Measurements from ENCODE around the gene IL27RA. TPM values are rescaled to one million over a fixed set of nuclear protein-coding genes. Genes with fewer than 3 reads are reported as not detected.
"Not testable (repeated sequence)": the region's sequence is repeated elsewhere in the genome, so short reads cannot be mapped to it uniquely, and the experiment has no call there.

The IL27RA gene
- total and polyA plus RNA-seq, 9 donors = 1.9 to 6.1 (median 3.9) TPM

- Histone ChIP-seq H3K27ac (ENCODE audit: low read length) (no peak overlapping the region), H3K4me1 (ENCODE audit: control insufficient read depth, insufficient read depth, low read length) (no peaks in the 10 kb centered on the region), H3K36me3 (ENCODE audit: control insufficient read depth, insufficient read depth, low read length) (no peaks in the 10 kb centered on the region), H3K27me3 (ENCODE audit: control insufficient read depth, insufficient read depth, low read length) (peaks cover 4% of the 10 kb centered on the region), H3K4me3 (ENCODE audit: low read length) (no peak overlapping the region), H3K9me3 (replicated peaks; ENCODE audit: control insufficient read depth, low read depth, low read length) (peaks cover 2% of the 10 kb centered on the region)
- 57% methylated on average over 3 of the region's 8 CpGs for WGBS (ENCODE audit: insufficient coverage)
- DNase-seq = no peak
Observed at GRCh38 chr19:14048443-14049153, 17.0 kb downstream of the IL27RA start.

GRCh38 chr19:14050512-14050911, 18.9 kb downstream of the IL27RA start:
- H3K4me3 ChIP-seq (ENCODE audit: low read length) = no peak overlapping the region
- no peaks in the 10 kb centered on the region for H3K36me3 ChIP-seq (ENCODE audit: control insufficient read depth, insufficient read depth, low read length)
- H3K4me1 ChIP-seq (ENCODE audit: control insufficient read depth, insufficient read depth, low read length) = no peaks in the 10 kb centered on the region
- peaks cover 2% of the 10 kb centered on the region for H3K9me3 ChIP-seq (replicated peaks; ENCODE audit: control insufficient read depth, low read depth, low read length)
- no peak for DNase-seq
- no CpG with 5 or more reads among the region's 4 CpGs for WGBS (ENCODE audit: insufficient coverage)
- no peak overlapping the region for H3K27ac ChIP-seq (ENCODE audit: low read length)
- H3K27me3 ChIP-seq (ENCODE audit: control insufficient read depth, insufficient read depth, low read length) = peaks cover 8% of the 10 kb centered on the region

- not testable (repeated sequence) for H3K4me3 ChIP-seq (ENCODE audit: low read length); H3K27ac ChIP-seq (ENCODE audit: low read length); H3K9me3 ChIP-seq (replicated peaks; ENCODE audit: control insufficient read depth, low read depth, low read length); H3K4me1 ChIP-seq (ENCODE audit: control insufficient read depth, insufficient read depth, low read length); DNase-seq; H3K27me3 ChIP-seq (ENCODE audit: control insufficient read depth, insufficient read depth, low read length); H3K36me3 ChIP-seq (ENCODE audit: control insufficient read depth, insufficient read depth, low read length)
- WGBS (ENCODE audit: insufficient coverage) = 94% methylated on average over 7 of the region's 11 CpGs
Observed at GRCh38 chr19:14050961-14051360, 19.4 kb downstream of the IL27RA start.

GRCh38 chr19:14051980-14052379, 20.4 kb downstream of the IL27RA start:
- Histone ChIP-seq H3K4me3 (ENCODE audit: low read length) (no peak overlapping the region), H3K27me3 (ENCODE audit: control insufficient read depth, insufficient read depth, low read length) (peaks cover 14% of the 10 kb centered on the region), H3K9me3 (replicated peaks; ENCODE audit: control insufficient read depth, low read depth, low read length) (peaks cover 2% of the 10 kb centered on the region), H3K4me1 (ENCODE audit: control insufficient read depth, insufficient read depth, low read length) (peaks cover 1% of the 10 kb centered on the region), H3K36me3 (ENCODE audit: control insufficient read depth, insufficient read depth, low read length) (no peaks in the 10 kb centered on the region), H3K27ac (ENCODE audit: low read length) (no peak overlapping the region)
- DNase-seq = no peak
- WGBS (ENCODE audit: insufficient coverage) = 75% methylated on average over 6 of the region's 9 CpGs

GRCh38 chr19:14052470-14052869, 20.9 kb downstream of the IL27RA start:
- H3K4me1 ChIP-seq (ENCODE audit: control insufficient read depth, insufficient read depth, low read length) = peaks cover 2% of the 10 kb centered on the region
- no peak overlapping the region for H3K27ac ChIP-seq (ENCODE audit: low read length)
- H3K4me3 ChIP-seq (ENCODE audit: low read length) = no peak overlapping the region
- peaks cover 2% of the 10 kb centered on the region for H3K9me3 ChIP-seq (replicated peaks; ENCODE audit: control insufficient read depth, low read depth, low read length)
- no peak for DNase-seq
- peaks cover 17% of the 10 kb centered on the region for H3K27me3 ChIP-seq (ENCODE audit: control insufficient read depth, insufficient read depth, low read length)
- no peaks in the 10 kb centered on the region for H3K36me3 ChIP-seq (ENCODE audit: control insufficient read depth, insufficient read depth, low read length)
- 85% methylated on average over 3 of the region's 6 CpGs for WGBS (ENCODE audit: insufficient coverage)

GRCh38 chr19:14053032-14053431, 21.5 kb downstream of the IL27RA start:
- WGBS (ENCODE audit: insufficient coverage) = 75% methylated on average over 2 of the region's 3 CpGs
- peaks cover 7% of the 10 kb centered on the region for H3K4me1 ChIP-seq (ENCODE audit: control insufficient read depth, insufficient read depth, low read length)
- DNase-seq = no peak
- no peaks in the 10 kb centered on the region for H3K36me3 ChIP-seq (ENCODE audit: control insufficient read depth, insufficient read depth, low read length)
- H3K9me3 ChIP-seq (replicated peaks; ENCODE audit: control insufficient read depth, low read depth, low read length) = peaks cover 2% of the 10 kb centered on the region
- no peak overlapping the region for H3K4me3 ChIP-seq (ENCODE audit: low read length)
- H3K27me3 ChIP-seq (ENCODE audit: control insufficient read depth, insufficient read depth, low read length) = peaks cover 22% of the 10 kb centered on the region
- H3K27ac ChIP-seq (ENCODE audit: low read length) = no peak overlapping the region

GRCh38 chr19:14053500-14053899, 21.9 kb downstream of the IL27RA start:
- no peak for DNase-seq
- Histone ChIP-seq H3K9me3 (replicated peaks; ENCODE audit: control insufficient read depth, low read depth, low read length) (peaks cover under 1% of the 10 kb centered on the region), H3K36me3 (ENCODE audit: control insufficient read depth, insufficient read depth, low read length) (no peaks in the 10 kb centered on the region), H3K27me3 (ENCODE audit: control insufficient read depth, insufficient read depth, low read length) (peaks cover 27% of the 10 kb centered on the region), H3K4me1 (ENCODE audit: control insufficient read depth, insufficient read depth, low read length) (peaks cover 10% of the 10 kb centered on the region), H3K27ac (ENCODE audit: low read length) (no peak overlapping the region), H3K4me3 (ENCODE audit: low read length) (no peak overlapping the region)
- WGBS (ENCODE audit: insufficient coverage) = 93% methylated on average over 11 of the region's 11 CpGs

- no peak overlapping the region for H3K4me3 ChIP-seq (ENCODE audit: low read length)
- H3K27ac ChIP-seq (ENCODE audit: low read length) = no peak overlapping the region
- peaks cover 10% of the 10 kb centered on the region for H3K4me1 ChIP-seq (ENCODE audit: control insufficient read depth, insufficient read depth, low read length)
- H3K36me3 ChIP-seq (ENCODE audit: control insufficient read depth, insufficient read depth, low read length) = no peaks in the 10 kb centered on the region
- 62% methylated on average over 6 of the region's 6 CpGs for WGBS (ENCODE audit: insufficient coverage)
- no peak for DNase-seq
- H3K27me3 ChIP-seq (ENCODE audit: control insufficient read depth, insufficient read depth, low read length) = peaks cover 33% of the 10 kb centered on the region
- no peaks in the 10 kb centered on the region for H3K9me3 ChIP-seq (replicated peaks; ENCODE audit: control insufficient read depth, low read depth, low read length)
Observed at GRCh38 chr19:14054099-14054498, 22.5 kb downstream of the IL27RA start.

GRCh38 chr19:14054721-14055120, 23.2 kb downstream of the IL27RA start:
- Histone ChIP-seq H3K4me3 (ENCODE audit: low read length) (no peak overlapping the region), H3K27ac (ENCODE audit: low read length) (no peak overlapping the region), H3K4me1 (ENCODE audit: control insufficient read depth, insufficient read depth, low read length) (peaks cover 10% of the 10 kb centered on the region), H3K27me3 (ENCODE audit: control insufficient read depth, insufficient read depth, low read length) (peaks cover 39% of the 10 kb centered on the region), H3K9me3 (replicated peaks; ENCODE audit: control insufficient read depth, low read depth, low read length) (no peaks in the 10 kb centered on the region), H3K36me3 (ENCODE audit: control insufficient read depth, insufficient read depth, low read length) (no peaks in the 10 kb centered on the region)
- 58% methylated on average over 6 of the region's 11 CpGs for WGBS (ENCODE audit: insufficient coverage)
- no peak for DNase-seq

- no peaks in the 10 kb centered on the region for H3K36me3 ChIP-seq (ENCODE audit: control insufficient read depth, insufficient read depth, low read length)
- H3K27me3 ChIP-seq (ENCODE audit: control insufficient read depth, insufficient read depth, low read length) = peaks cover 46% of the 10 kb centered on the region
- no peak overlapping the region for H3K27ac ChIP-seq (ENCODE audit: low read length)
- no peak overlapping the region for H3K4me3 ChIP-seq (ENCODE audit: low read length)
- WGBS (ENCODE audit: insufficient coverage) = 67% methylated on average over 1 of the region's 3 CpGs
- DNase-seq = no peak
- H3K4me1 ChIP-seq (ENCODE audit: control insufficient read depth, insufficient read depth, low read length) = peaks cover 10% of the 10 kb centered on the region
- H3K9me3 ChIP-seq (replicated peaks; ENCODE audit: control insufficient read depth, low read depth, low read length) = no peaks in the 10 kb centered on the region
Observed at GRCh38 chr19:14055396-14055795, 23.8 kb downstream of the IL27RA start.

All from muscle of leg (tissue), 11 donors.